IPS DF 6.9 (cell line): Measurements from ENCODE around the gene HOXC6.

Source experiments
- DNase-seq: peaks from one replicate; pipeline ENCODE4 v3.0.0-alpha.2; 2013; ENCODE audit warnings: low read depth, low spot score
- H3K27ac ChIP-seq: one replicate; pipeline ENCODE4 v1.5.1; 2013; ENCODE audit warnings: low read length, control low read depth
- H3K27me3 ChIP-seq: 2 replicates; pipeline ENCODE4 v1.6.1; 2013; ENCODE audit warnings: mild to moderate bottlenecking, low read length; ENCODE audit not compliant: control insufficient read depth, insufficient read depth
- H3K36me3 ChIP-seq: 2 replicates; pipeline ENCODE4 v1.6.1; 2013; ENCODE audit warnings: low read length; ENCODE audit not compliant: control insufficient read depth, insufficient read depth
- H3K4me1 ChIP-seq: 2 replicates; pipeline ENCODE4 v1.6.1; 2013; ENCODE audit warnings: low read length; ENCODE audit not compliant: control insufficient read depth, insufficient read depth
- H3K4me3 ChIP-seq: 2 replicates; pipeline ENCODE4 v1.5.1; 2013; ENCODE audit warnings: mild to moderate bottlenecking, low read length
- H3K9me3 ChIP-seq: 2 replicates; pipeline ENCODE4 v1.6.1; 2013; ENCODE audit warnings: low read length, inconsistent platforms; ENCODE audit not compliant: control insufficient read depth, insufficient read depth
- WGBS: extraction: QIAGEN DNeasy Blood & Tissue Kit; methylation state at CpG from one replicate; pipeline ENCODE4 v1.1.7; 2013; ENCODE audit warnings: mixed read lengths, missing lambda C conversion rate; ENCODE audit not compliant: insufficient read length, insufficient coverage; 5-methylcytosine and 5-hydroxymethylcytosine counted together

The HOXC6 gene

GRCh38 chr12:54032627-54033100, 4.4 kb downstream of the HOXC6 start, which contains the start of gene HOXC5:
Gene HOXC5, plus strand, starts transcription at chr12:54033050. Its CDS starts 73 bp downstream, at chr12:54033123.
- H3K9me3 ChIP-seq, result no peaks in the 10 kb centered on the region
- peaks cover 98% of the 10 kb centered on the region for H3K27me3 ChIP-seq
- H3K4me1 ChIP-seq, result no peaks in the 10 kb centered on the region
- WGBS, result no CpG with 5 or more reads among the region's 12 CpGs
- H3K4me3 ChIP-seq, result no peak within 1 kb of the TSS
- H3K36me3 ChIP-seq, result no peaks in the 10 kb centered on the region
- DNase-seq, result no peak
- no peak within 1 kb of the TSS for H3K27ac ChIP-seq

- no peaks in the 10 kb centered on the region for H3K4me1 ChIP-seq
- no peaks in the 10 kb centered on the region for H3K9me3 ChIP-seq
- no peak overlapping the region for H3K4me3 ChIP-seq
- DNase-seq, result no peak
- WGBS, result no CpG with 5 or more reads among the region's 61 CpGs
- H3K36me3 ChIP-seq, result no peaks in the 10 kb centered on the region
- peaks cover 98% of the 10 kb centered on the region for H3K27me3 ChIP-seq
- H3K27ac ChIP-seq, result no peak overlapping the region
Measured at GRCh38 chr12:54033106-54033979, 5.1 kb downstream of the HOXC6 start.

- no peaks in the 10 kb centered on the region for H3K4me1 ChIP-seq
- H3K27ac ChIP-seq, result no peak overlapping the region
- no peak overlapping the region for H3K4me3 ChIP-seq
Measured at GRCh38 chr12:54033980-54034784, 5.9 kb downstream of the HOXC6 start.

DNA sequence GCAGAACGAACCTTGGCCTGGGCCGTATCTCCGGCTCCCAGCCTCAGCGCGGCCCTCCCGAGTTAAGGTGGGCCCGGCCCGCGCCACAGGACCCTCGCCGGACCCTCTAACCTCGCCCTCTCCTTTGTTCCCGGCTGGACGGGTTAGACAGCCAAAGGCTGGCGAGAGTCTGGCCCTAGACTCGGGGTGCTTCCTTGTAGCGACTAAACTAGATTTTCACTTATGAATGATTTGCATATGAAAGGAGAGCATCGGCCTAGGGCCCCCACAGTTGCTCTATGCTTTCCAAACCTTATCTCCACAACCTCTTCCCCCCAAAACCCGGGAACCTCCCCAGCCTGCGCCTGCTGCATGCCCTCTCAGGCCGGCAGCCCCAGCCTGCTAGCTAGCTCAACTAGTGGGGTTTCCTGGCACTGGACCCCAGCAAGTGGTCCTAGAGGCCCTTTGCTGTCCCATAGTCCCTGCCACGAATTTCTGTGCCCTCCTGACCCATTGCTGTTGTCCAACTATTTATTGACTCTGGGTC, 6.6 kb downstream of the HOXC6 start:
- Histone ChIP-seq H3K36me3 (no peaks in the 10 kb centered on the region), H3K4me1 (no peaks in the 10 kb centered on the region), H3K27me3 (peaks cover 99% of the 10 kb centered on the region), H3K9me3 (no peaks in the 10 kb centered on the region), H3K4me3 (no peak overlapping the region), H3K27ac (no peak overlapping the region)
- no peak for DNase-seq
- no CpG with 5 or more reads among the region's 22 CpGs for WGBS

More at GRCh38 chr12:54033980-54034784, 5.9 kb downstream of the HOXC6 start:
- H3K27me3 ChIP-seq, result peaks cover 99% of the 10 kb centered on the region
- no peaks in the 10 kb centered on the region for H3K9me3 ChIP-seq
- no CpG with 5 or more reads among the region's 57 CpGs for WGBS
- DNase-seq, result no peak
- H3K36me3 ChIP-seq, result no peaks in the 10 kb centered on the region

GRCh38 chr12:54035568-54036264, 7.5 kb downstream of the HOXC6 start:
- DNase-seq, result no peak
- WGBS, result no CpG with 5 or more reads among the region's 6 CpGs
- Histone ChIP-seq H3K36me3 (no peaks in the 10 kb centered on the region), H3K27me3 (peaks cover 99% of the 10 kb centered on the region), H3K9me3 (no peaks in the 10 kb centered on the region), H3K27ac (no peak overlapping the region), H3K4me3 (no peak overlapping the region), H3K4me1 (no peaks in the 10 kb centered on the region)

DNA sequence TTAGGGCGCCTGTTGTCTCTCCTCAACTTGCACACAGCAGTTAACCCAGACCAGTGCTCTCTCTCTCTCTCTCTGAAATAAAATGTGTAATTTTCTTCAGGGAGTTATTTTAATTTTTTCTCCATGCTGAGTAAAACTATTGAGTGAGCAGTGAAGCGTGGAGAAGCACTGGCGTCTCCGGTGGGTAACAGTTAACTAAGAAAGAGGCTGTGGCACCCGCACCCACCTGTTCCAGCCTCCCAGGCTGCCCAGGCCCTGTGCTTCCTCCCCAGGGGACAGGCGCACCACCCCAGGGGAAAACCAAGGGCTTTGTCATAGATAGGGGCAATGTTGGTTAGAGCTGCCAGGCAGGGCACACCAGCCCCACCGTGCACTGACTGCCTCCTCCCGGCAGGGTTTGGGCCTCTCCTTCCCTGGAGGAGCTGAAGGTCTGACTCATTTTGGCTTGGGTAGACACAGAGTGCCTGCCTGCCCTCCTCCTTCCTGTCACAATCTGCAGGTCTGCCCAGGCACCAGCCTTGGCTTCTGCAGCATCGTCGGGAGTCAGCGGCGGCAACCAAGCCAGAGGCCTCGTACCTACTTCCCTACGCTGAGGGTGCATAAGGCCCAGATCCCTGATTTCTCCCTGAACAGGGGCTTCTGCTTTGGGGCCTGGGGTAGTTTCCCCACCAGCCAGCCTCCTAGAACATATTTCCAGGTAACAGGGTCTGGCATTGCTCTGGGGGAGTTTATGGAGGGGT, 8.6 kb downstream of the HOXC6 start:
- H3K4me3 ChIP-seq, result no peak overlapping the region
- no peaks in the 10 kb centered on the region for H3K9me3 ChIP-seq
- DNase-seq, result no peak
- no peak overlapping the region for H3K27ac ChIP-seq
- no peaks in the 10 kb centered on the region for H3K36me3 ChIP-seq
- WGBS, result no CpG with 5 or more reads among the region's 14 CpGs
- H3K4me1 ChIP-seq, result no peaks in the 10 kb centered on the region
- H3K27me3 ChIP-seq, result peaks cover 99% of the 10 kb centered on the region

DNA sequence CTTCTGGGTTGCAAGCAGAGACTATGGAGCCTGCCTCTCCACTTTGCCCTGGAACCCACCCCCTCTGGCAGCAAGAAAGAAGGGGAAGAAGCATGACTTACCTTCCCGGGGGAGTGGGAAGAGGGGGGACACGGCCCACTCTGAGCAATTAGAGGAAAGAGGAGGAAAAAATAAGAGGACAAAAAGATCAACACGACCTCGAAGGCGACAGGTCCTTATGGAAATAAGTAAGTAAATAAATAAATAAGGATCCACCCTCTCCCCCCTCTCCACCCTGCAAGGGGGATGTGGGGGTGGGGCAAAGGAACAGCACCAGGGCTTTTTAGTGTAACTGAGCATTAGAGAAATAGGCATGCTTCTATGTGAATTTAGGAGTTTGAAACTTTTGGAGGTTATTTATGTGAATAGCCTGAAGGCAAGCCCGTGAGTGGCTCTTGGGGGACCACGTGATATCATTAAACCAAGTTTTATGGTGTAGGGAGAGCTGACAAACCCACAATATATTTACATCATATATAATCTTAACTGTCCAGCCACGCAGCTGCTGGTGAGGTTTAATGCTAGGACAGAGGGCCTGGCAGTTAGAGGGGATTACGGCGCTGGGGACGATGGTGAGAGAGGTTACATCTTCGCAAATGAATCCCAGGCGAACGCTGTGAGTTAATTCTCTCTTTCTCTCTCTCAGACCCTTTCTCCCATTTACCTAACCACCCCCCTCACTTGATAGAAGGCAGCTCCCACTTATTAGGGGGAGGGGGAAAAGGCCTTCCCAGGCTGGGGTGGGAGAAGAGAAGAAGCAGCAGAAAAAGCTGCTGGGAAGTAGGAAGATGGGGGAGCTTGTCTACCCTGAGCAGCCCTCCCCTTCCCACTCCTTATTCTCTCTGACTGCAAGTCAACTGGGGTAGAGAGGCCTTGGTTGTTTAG, 9.4 kb downstream of the HOXC6 start:
- no CpG with 5 or more reads among the region's 14 CpGs for WGBS
- Histone ChIP-seq H3K4me1 (no peaks in the 10 kb centered on the region), H3K36me3 (no peaks in the 10 kb centered on the region), H3K9me3 (no peaks in the 10 kb centered on the region), H3K4me3 (no peak overlapping the region), H3K27me3 (peaks cover 98% of the 10 kb centered on the region), H3K27ac (no peak overlapping the region)
- DNase-seq, result no peak

- Histone ChIP-seq H3K27ac (no peak overlapping the region), H3K4me1 (no peaks in the 10 kb centered on the region), H3K27me3 (peaks cover 98% of the 10 kb centered on the region), H3K36me3 (no peaks in the 10 kb centered on the region), H3K9me3 (no peaks in the 10 kb centered on the region), H3K4me3 (no peak overlapping the region)
- no peak for DNase-seq
- no CpG with 5 or more reads among the region's 5 CpGs for WGBS
Measured at GRCh38 chr12:54038284-54038870, 10.1 kb downstream of the HOXC6 start.
